OCI-LY7 (cell line): Measurements from ENCODE around the gene NUDT3. TPM values are rescaled to one million over a fixed set of nuclear protein-coding genes. Genes with fewer than 3 reads are reported as not detected.
"Not testable (repeated sequence)": the region's sequence is repeated elsewhere in the genome, so short reads cannot be mapped to it uniquely, and the experiment has no call there.

ENCODE experiments used
- BruUV-seq: library from RNA; stranded (reverse); fragments of 400-500 nt; replicated peaks from 2 replicates; lab custom pipeline; 2021; lab: Mats Ljungman, UMichigan
- CTCF ChIA-PET: fragments of 300-600 bp; sonication (Branson Sonifier 250); formaldehyde crosslinking; loops from one replicate; lab custom pipeline; 2022; ENCODE audit warnings: antibody characterized with exemption; ENCODE audit not compliant: unreplicated experiment; lab: Charles Lee
- POLR2A ChIA-PET: fragments of 300-600 bp; sonication (Branson Sonifier 250); formaldehyde crosslinking; loops from one replicate; lab custom pipeline; 2022; ENCODE audit warnings: antibody characterized with exemption; lab: Charles Lee
- DNase-seq: peaks from one replicate; pipeline ENCODE4 v3.0.0-alpha.2; 2015; ENCODE audit warnings: low spot score
- H2AFZ ChIP-seq: fragments of 200-600 bp; sonication (generic), shearing (Covaris generic); 2 replicates; pipeline ENCODE4 v1.6.1; 2014; ENCODE audit warnings: mild to moderate bottlenecking, antibody characterized with exemption, low read length, moderate library complexity
- H3K27ac ChIP-seq: fragments of 200-600 bp; sonication (generic); 2 replicates; pipeline ENCODE4 v1.5.1; 2014; ENCODE audit warnings: mixed run types, low read depth, mild to moderate bottlenecking, moderate library complexity, low read length, inconsistent platforms; ENCODE audit not compliant: poor library complexity, severe bottlenecking
- H3K36me3 ChIP-seq: fragments of 200-600 bp; sonication (generic); 2 replicates; pipeline ENCODE4 v1.6.1; 2014; ENCODE audit warnings: mild to moderate bottlenecking, antibody characterized with exemption, low read length, moderate library complexity, mixed read lengths; ENCODE audit not compliant: insufficient read depth
- H3K4me1 ChIP-seq: fragments of 200-600 bp; sonication (generic); 2 replicates; pipeline ENCODE4 v1.5.1; 2014; ENCODE audit warnings: mild to moderate bottlenecking, low read length; ENCODE audit not compliant: insufficient read depth, poor library complexity, severe bottlenecking
- H3K4me2 ChIP-seq: fragments of 200-600 bp; sonication (generic); 2 replicates; pipeline ENCODE4 v1.6.1; 2014; ENCODE audit warnings: mild to moderate bottlenecking, low read length
- H3K4me3 ChIP-seq: fragments of 200-600 bp; sonication (generic); 2 replicates; pipeline ENCODE4 v1.5.1; 2014; ENCODE audit warnings: mild to moderate bottlenecking, low read depth, low read length; ENCODE audit not compliant: poor library complexity, severe bottlenecking
- H3K79me2 ChIP-seq: fragments of 200-600 bp; sonication (generic); 2 replicates; pipeline ENCODE4 v1.6.1; 2016; ENCODE audit warnings: low read depth, mild to moderate bottlenecking, low read length, moderate library complexity, mixed read lengths; ENCODE audit not compliant: insufficient read depth
- H3K9me2 ChIP-seq: fragments of 200-600 bp; sonication (generic); 2 replicates; pipeline ENCODE4 v1.6.1; 2016; ENCODE audit warnings: mild to moderate bottlenecking, low read length, mixed read lengths; ENCODE audit not compliant: insufficient read depth
- H3K9me3 ChIP-seq: fragments of 200-600 bp; sonication (generic); 2 replicates; pipeline ENCODE4 v1.6.1; 2014; ENCODE audit warnings: mild to moderate bottlenecking, mixed run types, low read length, mixed read lengths
- H4K20me1 ChIP-seq: fragments of 200-600 bp; sonication (generic); 2 replicates; pipeline ENCODE4 v1.6.1; 2014; ENCODE audit warnings: mild to moderate bottlenecking, antibody characterized with exemption, low read length, moderate library complexity, mixed read lengths; ENCODE audit not compliant: insufficient read depth
- EZH2phosphoT487 ChIP-seq: fragments of 200-600 bp; sonication (generic); IDR thresholded peaks from 2 replicates; pipeline ENCODE4 v1.6.1; 2018; ENCODE audit warnings: low read depth, borderline replicate concordance, mild to moderate bottlenecking, mixed run types, antibody characterized with exemption, low read length, moderate library complexity, mixed read lengths
- intact Hi-C: fragments of 100-400 bp; cut with micrococcal nuclease; formaldehyde crosslinking; loops from one replicate; pipeline ENCODE4 v1.10.0; 2022; ENCODE audit not compliant: unreplicated experiment
- total RNA-seq, 2 experiments: library from RNA; depleted of rRNA in 1 of 2; stranded (reverse); fragments of >200 nt in 1 of 2; shearing (Covaris generic) in 1 of 2; gene quantifications; 2 replicates each; pipeline ENCODE4 v1.2.3, GENCODE V29; 2014 to 2022
- TF ChIP-seq, protein P1 (sequence below): fragments of 200-600 bp; sonication (generic); conservative IDR thresholded peaks from 2 replicates; pipeline ENCODE4 v1.5.1; 2014; ENCODE audit warnings: mild to moderate bottlenecking, antibody characterized with exemption, low read length, moderate library complexity, mixed read lengths

The NUDT3 gene
- total RNA-seq, 2 experiments from 2014 or later: 30.7 to 43.0 TPM

- Histone ChIP-seq H3K4me2 (no peak overlapping the region), H3K9me2 (no peaks in the 10 kb centered on the region), H3K79me2 (peaks cover 99% of the 10 kb centered on the region), H3K9me3 (0 out of 2 replicates have a peak, but pooled peaks cover 4% of the 10 kb centered on the region), H3K27ac (no peak overlapping the region), H3K4me1 (peaks cover 7% of the 10 kb centered on the region), H3K4me3 (no peak overlapping the region), H3K36me3 (peaks cover 45% of the 10 kb centered on the region), H4K20me1 (peaks cover 18% of the 10 kb centered on the region), H2AFZ (no peak overlapping the region)
- no TSS peak for BruUV-seq
- DNase-seq: no peak
- TF ChIP-seq, protein P1, sequence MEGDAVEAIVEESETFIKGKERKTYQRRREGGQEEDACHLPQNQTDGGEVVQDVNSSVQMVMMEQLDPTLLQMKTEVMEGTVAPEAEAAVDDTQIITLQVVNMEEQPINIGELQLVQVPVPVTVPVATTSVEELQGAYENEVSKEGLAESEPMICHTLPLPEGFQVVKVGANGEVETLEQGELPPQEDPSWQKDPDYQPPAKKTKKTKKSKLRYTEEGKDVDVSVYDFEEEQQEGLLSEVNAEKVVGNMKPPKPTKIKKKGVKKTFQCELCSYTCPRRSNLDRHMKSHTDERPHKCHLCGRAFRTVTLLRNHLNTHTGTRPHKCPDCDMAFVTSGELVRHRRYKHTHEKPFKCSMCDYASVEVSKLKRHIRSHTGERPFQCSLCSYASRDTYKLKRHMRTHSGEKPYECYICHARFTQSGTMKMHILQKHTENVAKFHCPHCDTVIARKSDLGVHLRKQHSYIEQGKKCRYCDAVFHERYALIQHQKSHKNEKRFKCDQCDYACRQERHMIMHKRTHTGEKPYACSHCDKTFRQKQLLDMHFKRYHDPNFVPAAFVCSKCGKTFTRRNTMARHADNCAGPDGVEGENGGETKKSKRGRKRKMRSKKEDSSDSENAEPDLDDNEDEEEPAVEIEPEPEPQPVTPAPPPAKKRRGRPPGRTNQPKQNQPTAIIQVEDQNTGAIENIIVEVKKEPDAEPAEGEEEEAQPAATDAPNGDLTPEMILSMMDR: no peak
- no peak for TF ChIP-seq EZH2phosphoT487
- intact Hi-C loops: no loop called here
- ChIA-PET POLR2A (interaction anchor here (0.7 to 1.0 kb wide), 2 partner anchors 15 to 98 kb away, joined by 3 read pairs; no protein-coding TSS in a partner anchor), CTCF (no interaction called here)
Observed at GRCh38 chr6:34377984-34378383, 14.5 kb downstream of the NUDT3 start.

- Histone ChIP-seq H4K20me1 (peaks cover 18% of the 10 kb centered on the region), H3K36me3 (peaks cover 42% of the 10 kb centered on the region), H3K79me2 (peaks cover 99% of the 10 kb centered on the region)
- H3K4me1 ChIP-seq, intact Hi-C loops, CTCF ChIA-PET, H3K27ac ChIP-seq, H3K4me2 ChIP-seq, BruUV-seq, H3K9me3 ChIP-seq, H3K4me3 ChIP-seq, POLR2A ChIA-PET, H2AFZ ChIP-seq, H3K9me2 ChIP-seq, DNase-seq: not testable (repeated sequence)
Observed at GRCh38 chr6:34377571-34377970, 14.9 kb downstream of the NUDT3 start.

DNA sequence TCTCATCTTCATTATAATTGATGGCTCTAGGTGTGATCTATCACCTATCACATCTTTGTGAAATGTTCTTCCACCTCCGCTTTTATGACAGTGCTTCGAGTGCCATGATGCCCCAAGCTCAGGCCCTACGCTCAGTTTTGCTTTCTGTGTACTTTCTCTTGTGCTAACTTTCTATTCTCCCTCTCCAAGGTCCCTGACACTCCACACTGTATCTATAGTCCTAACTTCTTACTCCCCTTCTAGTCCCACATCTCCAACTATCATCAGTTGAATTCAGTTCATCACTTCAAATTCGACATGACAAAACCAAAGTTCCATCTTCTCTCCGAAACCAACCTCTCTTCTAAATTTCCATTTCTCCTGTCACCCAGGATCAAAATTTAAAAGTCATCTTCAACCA is 16.6 kb downstream of the NUDT3 start:
- Histone ChIP-seq H2AFZ (no peak overlapping the region), H3K4me2 (no peak overlapping the region), H3K9me2 (no peaks in the 10 kb centered on the region), H4K20me1 (peaks cover 14% of the 10 kb centered on the region), H3K4me1 (peaks cover 7% of the 10 kb centered on the region), H3K9me3 (0 out of 2 replicates have a peak, but pooled peaks cover under 1% of the 10 kb centered on the region), H3K36me3 (peaks cover 29% of the 10 kb centered on the region), H3K4me3 (no peak overlapping the region), H3K27ac (no peak overlapping the region), H3K79me2 (peaks cover 87% of the 10 kb centered on the region)
- TF ChIP-seq, protein P1: no peak
- no peak for TF ChIP-seq EZH2phosphoT487
- intact Hi-C loops: no loop called here
- POLR2A ChIA-PET: no interaction called here
- DNase-seq: no peak
- CTCF ChIA-PET: interaction anchor here (0.9 kb wide), 1 partner anchor 127 kb away, joined by 3 read pairs; the partner anchor contains the start of gene SMIM29
- BruUV-seq: no TSS peak
